B cell (primary cell): Measurements from ENCODE around the gene TBC1D1. TPM values are rescaled to one million over a fixed set of nuclear protein-coding genes. Genes with fewer than 3 reads are reported as not detected.

Experiments
- ATAC-seq: fragments of 200-7000 bp; cut with Tn5 transposase; one replicate; pipeline ENCODE4 v1.10.0; 2021; ENCODE audit warnings: low read depth, mild to moderate bottlenecking, moderate number of reproducible peaks, moderate library complexity
- CTCF ChIA-PET: fragments of 350-600 bp; sonication (Branson Sonifier 250); formaldehyde crosslinking; loops from one replicate; lab custom pipeline; 2021; ENCODE audit warnings: antibody characterized with exemption, inconsistent platforms; lab: Charles Lee
- POLR2A ChIA-PET: fragments of 350-600 bp; sonication (Branson Sonifier 250); formaldehyde crosslinking; loops from one replicate; lab custom pipeline; 2021; ENCODE audit warnings: antibody characterized with exemption; lab: Charles Lee
- DNase-seq: peaks from one replicate; pipeline ENCODE4 v3.0.0; 2013
- H2AFZ ChIP-seq: 2 replicates; pipeline ENCODE4 v1.6.1; 2012; ENCODE audit warnings: mild to moderate bottlenecking, low read depth, low read length; ENCODE audit not compliant: insufficient read depth, poor library complexity, severe bottlenecking
- H3K27ac ChIP-seq, 2 donors: 1 replicate in 1 of 2; 2 replicates in 1 of 2; pipeline ENCODE4 v1.5.1; 2012 to 2013; ENCODE audit warnings: low read length in 2 of 2, mild to moderate bottlenecking in 2 of 2, moderate library complexity in 1 of 2
- H3K27me3 ChIP-seq, 4 experiments: fragments of 200-600 bp in 1 of 4; sonication (generic) in 1 of 4; replicated peaks in 1 of 4; 1 replicate in 2 of 4; 2 replicates in 2 of 4; pipeline versions ENCODE4 v1.6.1 to v1.7.0; 2013 to 2016; ENCODE audit warnings: low read length in 3 of 4, mild to moderate bottlenecking in 2 of 4, mixed read lengths in 1 of 4, moderate library complexity in 1 of 4; ENCODE audit not compliant: insufficient read depth in 4 of 4, control insufficient read depth in 3 of 4; ENCODE audit errors: control extremely low read depth in 1 of 4
- H3K36me3 ChIP-seq, 2 experiments: replicated peaks in 1 of 2; 1 replicate in 1 of 2; 2 replicates in 1 of 2; pipeline versions ENCODE4 v1.6.1 to v1.7.1; 2013; ENCODE audit warnings: low read length in 1 of 2; ENCODE audit not compliant: insufficient read depth in 2 of 2, control insufficient read depth in 1 of 2; ENCODE audit errors: control extremely low read depth in 1 of 2, extremely low read depth in 1 of 2
- H3K4me1 ChIP-seq, 2 donors: fragments of 200-600 bp in 1 of 2; sonication (generic) in 1 of 2; 1 replicate in 1 of 2; 2 replicates in 1 of 2; pipeline versions ENCODE4 v1.5.1 to v1.6.1; 2013 to 2017; ENCODE audit warnings: low read length in 2 of 2; ENCODE audit not compliant: control insufficient read depth in 2 of 2, insufficient read depth in 2 of 2
- H3K4me2 ChIP-seq: replicated peaks from 2 replicates; pipeline ENCODE3; 2012; ENCODE audit warnings: mild to moderate bottlenecking, low read depth, low read length; ENCODE audit not compliant: poor library complexity, severe bottlenecking
- H3K4me3 ChIP-seq, 5 experiments: fragments of 200-600 bp in 1 of 5; sonication (generic) in 1 of 5; 1 replicate in 3 of 5; 2 replicates in 2 of 5; pipeline versions ENCODE4 v1.5.1 to v1.7.0; 2011 to 2016; ENCODE audit warnings: low read length in 4 of 5, mild to moderate bottlenecking in 4 of 5, low read depth in 2 of 5, control low read depth in 1 of 5, moderate library complexity in 1 of 5; ENCODE audit not compliant: insufficient read depth in 1 of 5; ENCODE audit errors: control extremely low read depth in 1 of 5, extremely low read depth in 1 of 5
- H3K79me2 ChIP-seq: fragments of 200-600 bp; sonication (generic); one replicate; pipeline ENCODE4 v1.6.0; 2016; ENCODE audit warnings: low read length; ENCODE audit not compliant: control insufficient read depth, insufficient read depth
- H3K9ac ChIP-seq: fragments of 200-600 bp; sonication (generic); 2 replicates; pipeline ENCODE4 v1.6.1; 2017; ENCODE audit warnings: mild to moderate bottlenecking, low read length, moderate library complexity
- H3K9me3 ChIP-seq, 3 donors: one replicate each; pipeline versions ENCODE4 v1.6.1 to v1.7.1; 2013; ENCODE audit warnings: low read length in 2 of 3; ENCODE audit not compliant: control insufficient read depth in 2 of 3, insufficient read depth in 1 of 3; ENCODE audit errors: control extremely low read depth in 1 of 3
- H4K20me1 ChIP-seq: 2 replicates; pipeline ENCODE4 v1.6.0; 2012; ENCODE audit warnings: mild to moderate bottlenecking, low read length; ENCODE audit not compliant: insufficient read depth, control insufficient read depth, poor library complexity, severe bottlenecking
- H3K27ac Mint-ChIP-seq: one replicate; pipeline ENCODE4 v1.8.0; 2021; ENCODE audit warnings: mixed read lengths
- H3K27me3 Mint-ChIP-seq: one replicate; pipeline ENCODE4 v1.8.0; 2021; ENCODE audit warnings: mixed read lengths
- H3K4me1 Mint-ChIP-seq: one replicate; pipeline ENCODE4 v1.8.0; 2021; ENCODE audit warnings: mixed read lengths
- H3K4me3 Mint-ChIP-seq: one replicate; pipeline ENCODE4 v1.8.0; 2021; ENCODE audit warnings: mixed read lengths
- H3K9me3 Mint-ChIP-seq: one replicate; pipeline ENCODE4 v1.8.0; 2022; ENCODE audit warnings: mixed read lengths; ENCODE audit not compliant: insufficient read depth
- EZH2 ChIP-seq: IDR thresholded peaks from 2 replicates; pipeline ENCODE4 v1.6.1; 2012; ENCODE audit warnings: borderline replicate concordance, low read depth, mild to moderate bottlenecking, moderate library complexity, low read length; ENCODE audit not compliant: insufficient read depth, poor library complexity, severe bottlenecking
- WGBS: methylation state at CpG from one replicate; pipeline ENCODE4 v1.1.5; 2013; ENCODE audit warnings: missing lambda C conversion rate; ENCODE audit not compliant: insufficient coverage; 5-methylcytosine and 5-hydroxymethylcytosine counted together
- intact Hi-C: fragments of 100-400 bp; cut with micrococcal nuclease; formaldehyde crosslinking; loops from one replicate; pipeline ENCODE4 v1.10.0; 2022
- polyA plus RNA-seq: library from polyadenylated mRNA; depleted of rRNA; stranded (reverse); fragments of >200 nt; gene quantifications from 2 replicates; pipeline ENCODE4 v1.2.3, GENCODE V29; 2012
- total RNA-seq, 2 donors: library from RNA; stranded (reverse); fragments of 120-200 nt in 1 of 2; gene quantifications; 1 replicate in 1 of 2; 2 replicates in 1 of 2; pipeline versions ENCODE4 v1.2.3 to v1.2.4, GENCODE V29; 2013 to 2022
- TF ChIP-seq, protein P1 (sequence below): fragments of 200-600 bp; IDR thresholded peaks from one replicate; pipeline ENCODE4 v1.8.0; 2022; ENCODE audit warnings: antibody characterized with exemption, mild to moderate bottlenecking

Gene TBC1D1
- total and polyA plus RNA-seq, 2 donors (not counting 1 experiment from before 2014, with no cell fraction given): 88.2 to 98.7 TPM

DNA sequence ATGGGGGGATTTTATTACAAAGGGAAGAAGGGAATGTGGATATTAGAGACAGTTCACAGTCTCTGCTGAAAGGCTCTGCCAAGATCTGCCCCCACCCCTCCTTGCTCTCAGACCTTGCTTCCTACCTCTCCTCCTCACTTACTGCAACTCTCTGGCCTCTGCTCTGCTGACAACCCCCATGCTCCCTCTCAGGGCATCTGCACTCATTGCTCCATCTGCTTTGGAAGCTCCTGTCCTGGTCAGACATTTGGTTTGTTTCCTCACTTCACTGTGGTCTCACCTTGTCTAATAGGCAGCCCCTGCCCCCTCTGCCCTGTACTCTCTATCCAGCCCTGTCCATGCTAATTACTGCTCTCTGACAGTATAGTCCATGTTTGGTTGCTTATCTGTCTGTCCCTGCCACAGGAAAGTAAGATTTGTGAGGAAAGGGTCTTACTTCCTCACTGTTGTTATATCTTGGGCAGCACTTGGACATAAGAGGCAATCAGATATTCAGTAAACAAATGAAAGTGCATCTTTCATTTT, 258.6 kb downstream of the TBC1D1 start:
- H3K4me1 ChIP-seq: peaks cover 6 to 12% of the 10 kb centered on the region in 2 donors
- Mint-ChIP-seq H3K27me3 (no peaks in the 10 kb centered on the region), H3K27ac (peak overlapping the region; percentile 17), H3K9me3 (no peaks in the 10 kb centered on the region), H3K4me1 (peaks cover 13% of the 10 kb centered on the region), H3K4me3 (no peak overlapping the region)
- no peak for TF ChIP-seq EZH2
- TF ChIP-seq, protein P1, sequence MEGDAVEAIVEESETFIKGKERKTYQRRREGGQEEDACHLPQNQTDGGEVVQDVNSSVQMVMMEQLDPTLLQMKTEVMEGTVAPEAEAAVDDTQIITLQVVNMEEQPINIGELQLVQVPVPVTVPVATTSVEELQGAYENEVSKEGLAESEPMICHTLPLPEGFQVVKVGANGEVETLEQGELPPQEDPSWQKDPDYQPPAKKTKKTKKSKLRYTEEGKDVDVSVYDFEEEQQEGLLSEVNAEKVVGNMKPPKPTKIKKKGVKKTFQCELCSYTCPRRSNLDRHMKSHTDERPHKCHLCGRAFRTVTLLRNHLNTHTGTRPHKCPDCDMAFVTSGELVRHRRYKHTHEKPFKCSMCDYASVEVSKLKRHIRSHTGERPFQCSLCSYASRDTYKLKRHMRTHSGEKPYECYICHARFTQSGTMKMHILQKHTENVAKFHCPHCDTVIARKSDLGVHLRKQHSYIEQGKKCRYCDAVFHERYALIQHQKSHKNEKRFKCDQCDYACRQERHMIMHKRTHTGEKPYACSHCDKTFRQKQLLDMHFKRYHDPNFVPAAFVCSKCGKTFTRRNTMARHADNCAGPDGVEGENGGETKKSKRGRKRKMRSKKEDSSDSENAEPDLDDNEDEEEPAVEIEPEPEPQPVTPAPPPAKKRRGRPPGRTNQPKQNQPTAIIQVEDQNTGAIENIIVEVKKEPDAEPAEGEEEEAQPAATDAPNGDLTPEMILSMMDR: no peak
- ChIA-PET CTCF (interaction anchor here (0.9 kb wide), 1 partner anchor 633 kb away, joined by 3 read pairs; the partner anchor contains the start of gene TLR10), POLR2A (no interaction called here)
- no peak for DNase-seq
- no peaks in the 10 kb centered on the region for H3K79me2 ChIP-seq
- no peaks in the 10 kb centered on the region for H4K20me1 ChIP-seq
- no peak overlapping the region for H3K4me3 ChIP-seq
- no peaks in the 10 kb centered on the region for H3K27me3 ChIP-seq
- H3K9ac ChIP-seq: no peak overlapping the region
- H3K9me3 ChIP-seq: peaks cover 0 to 3% (median 0%) of the 10 kb centered on the region in 3 donors
- no peak overlapping the region for H3K4me2 ChIP-seq
- intact Hi-C loops: no loop called here
- no peak overlapping the region for H3K27ac ChIP-seq
- H3K36me3 ChIP-seq: no peaks in the 10 kb centered on the region
- no peak overlapping the region for H2AFZ ChIP-seq
- ATAC-seq: no peak

DNA sequence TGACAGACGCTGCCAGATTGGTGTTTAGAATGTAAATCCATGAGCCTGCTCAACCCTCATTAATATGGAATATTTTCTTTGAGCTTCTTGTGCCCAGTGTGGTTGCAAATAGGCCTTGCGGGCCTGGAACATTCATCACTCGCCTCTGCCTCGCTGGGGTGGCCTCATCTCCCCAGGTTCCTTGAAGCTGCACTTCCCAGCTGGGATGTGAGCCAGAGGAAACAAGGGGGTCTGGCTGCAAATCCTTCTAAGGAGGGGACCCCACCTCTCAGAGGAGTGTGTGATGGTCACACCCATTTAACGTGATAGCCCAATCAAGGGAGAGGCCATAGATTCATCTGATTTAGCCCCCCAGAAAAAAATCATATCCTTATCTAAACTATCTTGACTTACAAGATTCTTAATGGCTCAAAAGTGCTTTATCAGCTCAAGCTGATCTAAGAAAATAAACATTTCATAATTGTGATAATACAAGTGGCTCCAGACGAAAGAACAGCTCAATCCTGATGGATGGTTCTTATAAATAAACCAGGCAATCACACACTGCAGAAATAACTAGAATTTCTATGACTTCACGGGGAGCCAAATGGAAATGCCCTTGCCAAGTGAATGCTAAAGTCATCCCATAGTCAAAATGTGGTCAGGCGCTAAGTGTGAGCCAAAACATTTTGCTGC, 259.2 kb downstream of the TBC1D1 start:
- ChIA-PET POLR2A (no interaction called here), CTCF (interaction anchor here (0.9 kb wide), 1 partner anchor 632 kb away, joined by 3 read pairs; the partner anchor contains the start of gene TLR10)
- intact Hi-C loops: no loop called here
- no peak overlapping the region for H3K4me2 ChIP-seq
- DNase-seq (no peak), ATAC-seq (no peak)
- H3K4me3 ChIP-seq: no peak overlapping the region
- Mint-ChIP-seq H3K4me3 (no peak overlapping the region), H3K27me3 (no peaks in the 10 kb centered on the region), H3K27ac (no peak overlapping the region), H3K9me3 (no peaks in the 10 kb centered on the region), H3K4me1 (peaks cover 19% of the 10 kb centered on the region)
- no peak for TF ChIP-seq EZH2
- TF ChIP-seq, protein P1: no peak
- no peaks in the 10 kb centered on the region for H3K36me3 ChIP-seq
- H3K79me2 ChIP-seq: no peaks in the 10 kb centered on the region
- H3K27ac ChIP-seq: no peak overlapping the region
- no peaks in the 10 kb centered on the region for H4K20me1 ChIP-seq
- H3K27me3 ChIP-seq: no peaks in the 10 kb centered on the region
- 98% methylated on average over 5 of the region's 8 CpGs for WGBS
- no peak overlapping the region for H3K9ac ChIP-seq
- peaks cover 12 to 18% of the 10 kb centered on the region in 2 donors for H3K4me1 ChIP-seq
- no peak overlapping the region for H2AFZ ChIP-seq
- peaks cover 0 to 3% (median 0%) of the 10 kb centered on the region in 3 donors for H3K9me3 ChIP-seq
